GM13977 (cell line): ENCODE results near the gene RIMBP2.

Source experiments
- DNase-seq: peaks from one replicate; pipeline ENCODE4 v3.0.0; 2012; ENCODE audit warnings: low spot score
- CTCF ChIP-seq: IDR thresholded peaks from 2 replicates; pipeline ENCODE4 v1.5.1; 2012; ENCODE audit warnings: mild to moderate bottlenecking, control low read depth; ENCODE audit not compliant: insufficient read depth; ENCODE audit errors: extremely low read depth, missing control alignments
- in situ Hi-C: fragments of 300-500 bp; cut with MboI; formaldehyde crosslinking; loops from one replicate; pipeline ENCODE4 v1.12.0; 2022; ENCODE audit warnings: low sequenced_read_pairs, low pct_unique_long_range_greater_than_20kb, mixed read lengths, inconsistent platforms; ENCODE audit not compliant: unreplicated experiment

RIMBP2 gene

GRCh38 chr12:130477701-130478100 lies 238.4 kb downstream of the RIMBP2 start:
- TF ChIP-seq CTCF, result no peak
- in situ Hi-C loops, result no loop called here
- no peak for DNase-seq

GRCh38 chr12:130477266-130477665 lies 238.8 kb downstream of the RIMBP2 start:
- in situ Hi-C loops, result no loop called here
- no peak for DNase-seq
- TF ChIP-seq CTCF, result no peak

- DNase-seq, result no peak
- in situ Hi-C loops, result no loop called here
- no peak for TF ChIP-seq CTCF
Observed at GRCh38 chr12:130476451-130477135, 239.5 kb downstream of the RIMBP2 start.

- TF ChIP-seq CTCF, result no peak
- no peak for DNase-seq
- in situ Hi-C loops, result no loop called here
Observed at GRCh38 chr12:130474599-130475269, 241.4 kb downstream of the RIMBP2 start.

GRCh38 chr12:130473266-130473665 lies 242.8 kb downstream of the RIMBP2 start:
- DNase-seq, result no peak
- in situ Hi-C loops, result no loop called here
- no peak for TF ChIP-seq CTCF

- TF ChIP-seq CTCF, result no peak
- DNase-seq, result no peak
- in situ Hi-C loops, result no loop called here
Observed at GRCh38 chr12:130470969-130471368, 245.1 kb downstream of the RIMBP2 start.
